OCI-LY7 (cell line): ENCODE measurements around the gene NAPA. TPM values are rescaled to one million over a fixed set of nuclear protein-coding genes. Genes with fewer than 3 reads are reported as not detected.
A peak's percentile ranks its signal among the peaks of the same experiment; 100 is the strongest.

Experiments used
- BruUV-seq: library from RNA; stranded (reverse); fragments of 400-500 nt; replicated peaks from 2 replicates; lab custom pipeline; 2021; lab: Mats Ljungman, UMichigan
- CTCF ChIA-PET: fragments of 300-600 bp; sonication (Branson Sonifier 250); formaldehyde crosslinking; loops from one replicate; lab custom pipeline; 2022; ENCODE audit warnings: antibody characterized with exemption; ENCODE audit not compliant: unreplicated experiment; lab: Charles Lee
- POLR2A ChIA-PET: fragments of 300-600 bp; sonication (Branson Sonifier 250); formaldehyde crosslinking; loops from one replicate; lab custom pipeline; 2022; ENCODE audit warnings: antibody characterized with exemption; lab: Charles Lee
- DNase-seq: peaks from one replicate; pipeline ENCODE4 v3.0.0-alpha.2; 2015; ENCODE audit warnings: low spot score
- H2AFZ ChIP-seq: fragments of 200-600 bp; sonication (generic), shearing (Covaris generic); 2 replicates; pipeline ENCODE4 v1.6.1; 2014; ENCODE audit warnings: mild to moderate bottlenecking, antibody characterized with exemption, low read length, moderate library complexity
- H3K27ac ChIP-seq: fragments of 200-600 bp; sonication (generic); 2 replicates; pipeline ENCODE4 v1.5.1; 2014; ENCODE audit warnings: mixed run types, low read depth, mild to moderate bottlenecking, moderate library complexity, low read length, inconsistent platforms; ENCODE audit not compliant: poor library complexity, severe bottlenecking
- H3K36me3 ChIP-seq: fragments of 200-600 bp; sonication (generic); 2 replicates; pipeline ENCODE4 v1.6.1; 2014; ENCODE audit warnings: mild to moderate bottlenecking, antibody characterized with exemption, low read length, moderate library complexity, mixed read lengths; ENCODE audit not compliant: insufficient read depth
- H3K4me1 ChIP-seq: fragments of 200-600 bp; sonication (generic); 2 replicates; pipeline ENCODE4 v1.5.1; 2014; ENCODE audit warnings: mild to moderate bottlenecking, low read length; ENCODE audit not compliant: insufficient read depth, poor library complexity, severe bottlenecking
- H3K4me2 ChIP-seq: fragments of 200-600 bp; sonication (generic); 2 replicates; pipeline ENCODE4 v1.6.1; 2014; ENCODE audit warnings: mild to moderate bottlenecking, low read length
- H3K4me3 ChIP-seq: fragments of 200-600 bp; sonication (generic); 2 replicates; pipeline ENCODE4 v1.5.1; 2014; ENCODE audit warnings: mild to moderate bottlenecking, low read depth, low read length; ENCODE audit not compliant: poor library complexity, severe bottlenecking
- H3K79me2 ChIP-seq: fragments of 200-600 bp; sonication (generic); 2 replicates; pipeline ENCODE4 v1.6.1; 2016; ENCODE audit warnings: low read depth, mild to moderate bottlenecking, low read length, moderate library complexity, mixed read lengths; ENCODE audit not compliant: insufficient read depth
- H3K9me2 ChIP-seq: fragments of 200-600 bp; sonication (generic); 2 replicates; pipeline ENCODE4 v1.6.1; 2016; ENCODE audit warnings: mild to moderate bottlenecking, low read length, mixed read lengths; ENCODE audit not compliant: insufficient read depth
- H3K9me3 ChIP-seq: fragments of 200-600 bp; sonication (generic); 2 replicates; pipeline ENCODE4 v1.6.1; 2014; ENCODE audit warnings: mild to moderate bottlenecking, mixed run types, low read length, mixed read lengths
- H4K20me1 ChIP-seq: fragments of 200-600 bp; sonication (generic); 2 replicates; pipeline ENCODE4 v1.6.1; 2014; ENCODE audit warnings: mild to moderate bottlenecking, antibody characterized with exemption, low read length, moderate library complexity, mixed read lengths; ENCODE audit not compliant: insufficient read depth
- EZH2phosphoT487 ChIP-seq: fragments of 200-600 bp; sonication (generic); IDR thresholded peaks from 2 replicates; pipeline ENCODE4 v1.6.1; 2018; ENCODE audit warnings: low read depth, borderline replicate concordance, mild to moderate bottlenecking, mixed run types, antibody characterized with exemption, low read length, moderate library complexity, mixed read lengths
- intact Hi-C: fragments of 100-400 bp; cut with micrococcal nuclease; formaldehyde crosslinking; loops from one replicate; pipeline ENCODE4 v1.10.0; 2022; ENCODE audit not compliant: unreplicated experiment
- total RNA-seq, 2 experiments: library from RNA; depleted of rRNA in 1 of 2; stranded (reverse); fragments of >200 nt in 1 of 2; shearing (Covaris generic) in 1 of 2; gene quantifications; 2 replicates each; pipeline ENCODE4 v1.2.3, GENCODE V29; 2014 to 2022
- TF ChIP-seq, protein P1 (sequence below): fragments of 200-600 bp; sonication (generic); conservative IDR thresholded peaks from 2 replicates; pipeline ENCODE4 v1.5.1; 2014; ENCODE audit warnings: mild to moderate bottlenecking, antibody characterized with exemption, low read length, moderate library complexity, mixed read lengths

Gene NAPA
- total RNA-seq, 2 experiments from 2014 or later, result 56.5 to 71.4 TPM

GRCh38 chr19:47467914-47468313, 46.9 kb downstream of the NAPA start:
- ChIA-PET POLR2A (no interaction called here), CTCF (no interaction called here)
- peaks cover 9% of the 10 kb centered on the region for H3K4me1 ChIP-seq
- DNase-seq, result no peak
- H3K79me2 ChIP-seq, result no peaks in the 10 kb centered on the region
- H4K20me1 ChIP-seq, result no peaks in the 10 kb centered on the region
- no peak overlapping the region for H3K4me2 ChIP-seq
- no peak overlapping the region for H3K4me3 ChIP-seq
- H3K27ac ChIP-seq, result no peak overlapping the region
- no peaks in the 10 kb centered on the region for H3K36me3 ChIP-seq
- BruUV-seq, result no TSS peak
- intact Hi-C loops, result no loop called here
- H2AFZ ChIP-seq, result no peak overlapping the region
- TF ChIP-seq, protein P1, sequence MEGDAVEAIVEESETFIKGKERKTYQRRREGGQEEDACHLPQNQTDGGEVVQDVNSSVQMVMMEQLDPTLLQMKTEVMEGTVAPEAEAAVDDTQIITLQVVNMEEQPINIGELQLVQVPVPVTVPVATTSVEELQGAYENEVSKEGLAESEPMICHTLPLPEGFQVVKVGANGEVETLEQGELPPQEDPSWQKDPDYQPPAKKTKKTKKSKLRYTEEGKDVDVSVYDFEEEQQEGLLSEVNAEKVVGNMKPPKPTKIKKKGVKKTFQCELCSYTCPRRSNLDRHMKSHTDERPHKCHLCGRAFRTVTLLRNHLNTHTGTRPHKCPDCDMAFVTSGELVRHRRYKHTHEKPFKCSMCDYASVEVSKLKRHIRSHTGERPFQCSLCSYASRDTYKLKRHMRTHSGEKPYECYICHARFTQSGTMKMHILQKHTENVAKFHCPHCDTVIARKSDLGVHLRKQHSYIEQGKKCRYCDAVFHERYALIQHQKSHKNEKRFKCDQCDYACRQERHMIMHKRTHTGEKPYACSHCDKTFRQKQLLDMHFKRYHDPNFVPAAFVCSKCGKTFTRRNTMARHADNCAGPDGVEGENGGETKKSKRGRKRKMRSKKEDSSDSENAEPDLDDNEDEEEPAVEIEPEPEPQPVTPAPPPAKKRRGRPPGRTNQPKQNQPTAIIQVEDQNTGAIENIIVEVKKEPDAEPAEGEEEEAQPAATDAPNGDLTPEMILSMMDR, result no peak
- TF ChIP-seq EZH2phosphoT487, result no peak
- no peaks in the 10 kb centered on the region for H3K9me3 ChIP-seq
- no peaks in the 10 kb centered on the region for H3K9me2 ChIP-seq

- Histone ChIP-seq H3K4me1 (peaks cover 9% of the 10 kb centered on the region), H2AFZ (no peak overlapping the region), H3K36me3 (no peaks in the 10 kb centered on the region), H3K4me3 (no peak overlapping the region), H4K20me1 (no peaks in the 10 kb centered on the region), H3K27ac (no peak overlapping the region), H3K9me2 (no peaks in the 10 kb centered on the region), H3K79me2 (no peaks in the 10 kb centered on the region), H3K4me2 (no peak overlapping the region), H3K9me3 (no peaks in the 10 kb centered on the region)
- ChIA-PET POLR2A (no interaction called here), CTCF (no interaction called here)
- intact Hi-C loops, result no loop called here
- TF ChIP-seq, protein P1, result no peak
- no peak for TF ChIP-seq EZH2phosphoT487
- no peak for DNase-seq
- no TSS peak for BruUV-seq
These were observed 48.9 kb downstream of the NAPA start for GRCh38 chr19:47465957-47466356.

DNA sequence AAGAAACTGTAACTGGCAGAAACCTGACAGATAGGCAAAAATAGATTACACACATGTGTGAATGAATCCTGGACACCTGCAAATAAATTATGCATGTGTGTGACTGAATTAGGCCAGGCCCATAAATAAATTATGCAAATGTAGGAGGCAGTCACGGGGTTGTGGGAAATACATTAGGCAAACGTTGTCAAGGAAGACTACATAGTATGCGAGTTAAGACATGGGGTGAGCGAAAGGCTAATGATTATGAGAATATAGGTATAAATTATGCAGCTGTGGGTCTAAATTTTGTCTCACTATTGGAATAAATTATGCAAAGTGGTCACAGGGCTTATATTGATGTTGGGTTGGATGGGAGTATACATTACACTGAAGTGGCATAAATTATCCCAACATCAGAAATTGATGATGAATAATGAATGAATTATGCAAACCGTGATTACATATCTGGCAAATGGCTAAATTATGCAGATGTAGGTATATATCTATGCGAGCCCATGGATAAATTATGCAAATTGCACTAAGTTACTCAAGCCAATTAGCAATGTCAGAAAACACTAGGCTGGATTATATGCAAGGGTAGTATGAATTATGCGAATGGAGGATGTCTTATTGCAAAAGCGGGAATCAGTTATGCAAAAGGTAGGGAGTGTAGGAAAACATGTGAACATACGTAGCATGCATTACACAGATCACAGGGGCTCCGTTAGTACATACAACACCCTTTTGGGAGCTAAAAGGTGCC, 50.0 kb downstream of the NAPA start:
- Histone ChIP-seq H3K9me3 (no peaks in the 10 kb centered on the region), H2AFZ (no peak overlapping the region), H3K4me3 (no peak overlapping the region), H3K4me2 (peak overlapping the region; percentile 15; the same call in 1 of the 2 replicates), H3K4me1 (peaks cover 9% of the 10 kb centered on the region), H3K36me3 (no peaks in the 10 kb centered on the region), H3K9me2 (no peaks in the 10 kb centered on the region), H4K20me1 (no peaks in the 10 kb centered on the region), H3K79me2 (no peaks in the 10 kb centered on the region), H3K27ac (no peak overlapping the region)
- no peak for TF ChIP-seq EZH2phosphoT487
- TF ChIP-seq, protein P1, result no peak
- ChIA-PET POLR2A (interaction anchor here (0.6 kb wide), 1 partner anchor 173 kb away, joined by 4 read pairs; no protein-coding TSS in a partner anchor), CTCF (no interaction called here)
- no peak for DNase-seq
- no TSS peak for BruUV-seq
- intact Hi-C loops, result no loop called here
